Osteocyte (in vitro differentiated cells): ENCODE results near the gene LYL1. TPM values are rescaled to one million over a fixed set of nuclear protein-coding genes. Genes with fewer than 3 reads are reported as not detected.

Source experiments
- DNase-seq: peaks from one replicate; pipeline ENCODE4 v3.0.0; 2021; ENCODE audit warnings: mixed read lengths; ENCODE audit not compliant: unreplicated experiment; ENCODE audit errors: extremely low spot score
- H3K27ac Mint-ChIP-seq: one replicate; pipeline ENCODE4 v1.8.0; 2021; ENCODE audit warnings: mild to moderate bottlenecking, mixed read lengths; ENCODE audit not compliant: unreplicated experiment
- H3K27me3 Mint-ChIP-seq: one replicate; pipeline ENCODE4 v1.8.0; 2021; ENCODE audit warnings: mixed read lengths; ENCODE audit not compliant: unreplicated experiment
- H3K36me3 Mint-ChIP-seq: one replicate; pipeline ENCODE4 v1.8.0; 2021; ENCODE audit warnings: mixed read lengths; ENCODE audit not compliant: unreplicated experiment
- H3K4me1 Mint-ChIP-seq: one replicate; pipeline ENCODE4 v1.8.0; 2021; ENCODE audit warnings: mixed read lengths; ENCODE audit not compliant: unreplicated experiment
- H3K4me3 Mint-ChIP-seq: one replicate; pipeline ENCODE4 v1.8.0; 2021; ENCODE audit warnings: mild to moderate bottlenecking, moderate library complexity, mixed read lengths; ENCODE audit not compliant: unreplicated experiment
- H3K9me3 Mint-ChIP-seq: one replicate; pipeline ENCODE4 v1.8.0; 2021; ENCODE audit warnings: mixed read lengths; ENCODE audit not compliant: unreplicated experiment
- CTCF ChIP-seq: fragments of 200-600 bp; sonication (generic); IDR thresholded peaks from 2 replicates; pipeline ENCODE4 v1.5.0; 2021; ENCODE audit warnings: antibody characterized with exemption, mild to moderate bottlenecking, moderate library complexity
- total RNA-seq: library from RNA; stranded (reverse); gene quantifications from 2 replicates; pipeline ENCODE4 v1.2.1, GENCODE V29; 2021

The LYL1 gene
- total RNA-seq, 1 donor from 2014 or later = not detected

GRCh38 chr19:13071444-13072187 is 31.0 kb downstream of the LYL1 start:
- H3K27me3 Mint-ChIP-seq = no peaks in the 10 kb centered on the region
- no peak overlapping the region for H3K27ac Mint-ChIP-seq
- H3K4me1 Mint-ChIP-seq = peaks cover 3% of the 10 kb centered on the region
- peaks cover 17% of the 10 kb centered on the region for H3K36me3 Mint-ChIP-seq
- no peak for TF ChIP-seq CTCF
- no peak for DNase-seq
- H3K4me3 Mint-ChIP-seq = no peak overlapping the region
- H3K9me3 Mint-ChIP-seq = no peaks in the 10 kb centered on the region

- Mint-ChIP-seq H3K4me1 (peaks cover 3% of the 10 kb centered on the region), H3K36me3 (peaks cover 13% of the 10 kb centered on the region), H3K9me3 (no peaks in the 10 kb centered on the region)
Measured at GRCh38 chr19:13070425-13071140, 32.1 kb downstream of the LYL1 start.

GRCh38 chr19:13069415-13070359 is 33.0 kb downstream of the LYL1 start:
- no peak overlapping the region for H3K27ac Mint-ChIP-seq
- no peak for DNase-seq
- no peaks in the 10 kb centered on the region for H3K9me3 Mint-ChIP-seq
- no peak for TF ChIP-seq CTCF
- H3K4me3 Mint-ChIP-seq = no peak overlapping the region
- H3K27me3 Mint-ChIP-seq = no peaks in the 10 kb centered on the region
- peaks cover 1% of the 10 kb centered on the region for H3K4me1 Mint-ChIP-seq
- peaks cover 6% of the 10 kb centered on the region for H3K36me3 Mint-ChIP-seq

More at GRCh38 chr19:13070425-13071140, 32.1 kb downstream of the LYL1 start:
- H3K4me3 Mint-ChIP-seq = no peak overlapping the region
- TF ChIP-seq CTCF = no peak
- DNase-seq = no peak
- no peak overlapping the region for H3K27ac Mint-ChIP-seq
- no peaks in the 10 kb centered on the region for H3K27me3 Mint-ChIP-seq

- H3K36me3 Mint-ChIP-seq = no peaks in the 10 kb centered on the region
- H3K9me3 Mint-ChIP-seq = no peaks in the 10 kb centered on the region
- no peak for DNase-seq
- H3K4me1 Mint-ChIP-seq = peaks cover 7% of the 10 kb centered on the region
- H3K4me3 Mint-ChIP-seq = no peak overlapping the region
- no peaks in the 10 kb centered on the region for H3K27me3 Mint-ChIP-seq
- no peak overlapping the region for H3K27ac Mint-ChIP-seq
- TF ChIP-seq CTCF = no peak
Measured at GRCh38 chr19:13068085-13068846, 34.4 kb downstream of the LYL1 start.
